Activated CD8-positive, alpha-beta memory T cell treated with anti-CD3 and anti-CD28 coated beads for 1 hour (primary cell): ENCODE results near the gene ATP1A1.

Experiments
- DNase-seq, 2 donors: peaks; one replicate each; pipeline ENCODE4 v3.0.0-alpha.2; 2020; ENCODE audit warnings: low read depth in 1 of 2; ENCODE audit errors: extremely low read depth in 1 of 2

Gene ATP1A1

DNA sequence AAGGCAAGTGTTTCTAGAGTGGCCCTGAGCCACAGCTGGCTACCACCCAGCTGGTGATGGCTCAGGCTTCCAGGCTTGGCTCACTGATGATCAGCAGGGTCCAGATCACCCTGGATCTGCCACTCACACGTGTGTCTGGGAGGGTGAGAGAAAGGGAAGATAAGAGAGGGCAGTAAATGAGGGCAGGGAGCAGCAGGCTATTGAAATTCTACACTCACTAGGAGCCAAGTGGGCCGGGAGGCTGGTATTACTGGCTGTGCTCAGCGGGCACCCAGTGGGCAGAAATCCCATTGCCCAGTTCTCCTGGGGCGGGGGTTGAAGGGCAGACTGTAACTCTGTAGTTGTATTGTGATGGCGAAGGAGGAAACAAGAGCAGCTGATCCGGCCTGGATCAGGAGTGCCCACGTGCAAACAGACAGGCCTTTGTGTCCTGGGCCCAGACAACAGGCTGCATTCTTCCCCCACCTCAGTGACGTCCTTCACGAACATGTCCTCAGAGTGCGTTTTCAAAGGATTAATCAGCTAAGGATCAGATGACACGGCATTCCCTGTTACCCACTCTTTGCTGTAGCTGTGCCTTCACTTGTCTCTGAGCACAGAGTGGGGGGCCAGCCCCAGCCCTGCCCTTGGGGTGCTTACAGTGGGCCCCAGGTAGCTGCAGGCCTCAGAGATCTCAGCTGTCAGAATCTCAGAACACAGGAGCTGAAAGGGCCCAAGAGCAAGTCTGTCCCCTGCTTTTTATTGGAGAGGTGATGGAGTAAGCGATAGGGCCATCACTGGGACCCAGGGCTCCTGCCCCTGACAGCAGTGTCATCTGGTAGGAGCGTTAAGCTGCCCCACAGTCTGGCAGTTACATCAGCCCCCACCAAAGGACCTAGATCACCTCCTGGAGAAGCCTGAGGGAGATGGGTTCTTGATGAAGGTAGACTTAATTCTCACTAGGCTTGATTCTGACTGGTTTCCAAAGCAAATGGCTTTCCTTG lies 60.5 kb downstream of the ATP1A1 start:
- no peak for DNase-seq

DNA sequence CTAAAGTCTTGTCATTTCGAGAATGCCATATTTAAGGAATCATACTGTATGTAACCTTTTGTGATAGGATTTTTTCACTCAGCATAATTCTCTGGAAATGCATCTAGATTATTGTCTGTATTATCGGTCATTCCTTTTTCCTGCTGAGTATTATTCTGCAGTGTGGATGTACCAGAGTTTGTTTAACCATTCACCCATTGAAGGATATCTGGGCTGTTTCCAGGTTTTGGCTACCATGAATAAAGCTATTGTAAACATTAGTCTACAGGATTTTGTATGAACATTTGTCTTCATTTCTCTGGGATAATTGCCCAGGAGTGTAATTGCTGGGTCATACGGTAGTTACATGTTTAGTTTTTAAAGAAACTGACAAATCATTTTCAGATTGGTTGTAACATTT lies 61.8 kb downstream of the ATP1A1 start:
- DNase-seq = no peak

DNA sequence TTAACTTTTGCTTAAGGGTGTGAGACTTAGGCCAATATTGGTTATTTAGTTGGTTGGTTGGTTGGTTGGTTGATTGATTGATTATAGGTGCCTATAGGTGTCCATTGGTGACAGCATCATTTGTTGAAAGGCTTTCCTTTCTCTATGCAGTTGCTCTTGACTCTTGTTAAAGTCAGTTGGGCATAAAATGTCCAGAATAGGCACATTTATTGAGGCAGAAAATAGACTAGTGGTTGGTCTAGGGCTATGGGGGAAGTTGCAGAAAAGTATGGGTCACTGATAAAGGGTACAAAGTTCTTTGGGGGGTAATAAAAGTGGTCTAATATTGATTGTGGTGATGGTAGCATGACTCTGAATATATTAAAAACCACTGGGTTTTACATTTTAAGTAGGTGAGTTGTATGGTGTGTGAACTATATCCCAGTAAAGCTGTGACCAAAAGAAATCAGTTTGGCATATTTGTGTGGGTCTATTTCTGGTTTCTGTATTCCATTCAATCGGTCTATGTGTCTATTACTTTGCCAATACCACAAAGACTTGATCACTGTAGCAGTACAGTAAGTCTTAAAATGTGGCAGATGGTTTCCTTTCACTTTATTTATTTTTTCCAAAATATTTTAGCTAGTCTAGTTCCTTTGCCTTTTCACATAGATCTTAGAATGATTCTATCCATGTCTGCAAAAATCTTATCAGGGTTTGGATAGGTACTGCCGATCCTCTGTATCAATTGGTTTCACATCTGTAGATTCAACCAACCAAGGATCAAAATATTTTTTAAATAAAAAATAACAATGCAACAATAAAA lies 63.0 kb downstream of the ATP1A1 start:
- DNase-seq = no peak

DNA sequence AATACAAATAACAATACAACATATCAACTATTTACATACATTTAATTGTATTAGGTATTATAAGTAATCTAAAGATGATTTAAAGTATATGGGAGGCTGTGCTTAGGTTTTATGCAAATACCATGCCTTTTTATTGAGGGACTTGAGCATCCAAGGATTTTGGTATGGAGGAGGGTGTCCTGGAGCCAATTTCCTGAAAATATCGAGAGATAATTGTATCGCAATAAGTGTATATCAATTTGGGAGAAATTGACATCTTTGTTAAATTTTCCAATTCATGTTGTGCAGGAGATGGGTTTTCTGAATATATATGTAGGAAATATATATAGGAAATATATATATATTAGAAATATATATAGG lies 63.5 kb downstream of the ATP1A1 start:
- DNase-seq = no peak

DNA sequence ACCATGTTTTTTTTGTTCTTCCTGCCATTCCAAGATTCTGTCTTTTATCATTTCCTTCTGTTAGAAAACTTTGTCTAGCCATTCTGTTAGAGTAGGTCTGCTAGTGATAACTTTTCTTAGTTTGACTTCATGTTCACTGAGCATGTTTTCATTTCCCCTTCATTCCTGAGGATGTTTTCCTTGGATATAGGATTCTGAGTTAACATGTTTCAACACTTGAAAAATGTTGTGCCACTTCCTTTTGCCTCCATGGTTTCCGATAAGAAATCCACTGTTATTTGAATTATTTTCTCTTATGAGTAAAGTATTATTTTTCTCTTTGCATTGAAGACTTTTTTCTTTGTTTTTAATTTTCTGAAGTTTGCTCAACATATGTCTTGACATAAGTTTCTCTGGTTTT lies 66.7 kb downstream of the ATP1A1 start:
- DNase-seq = no peak

DNA sequence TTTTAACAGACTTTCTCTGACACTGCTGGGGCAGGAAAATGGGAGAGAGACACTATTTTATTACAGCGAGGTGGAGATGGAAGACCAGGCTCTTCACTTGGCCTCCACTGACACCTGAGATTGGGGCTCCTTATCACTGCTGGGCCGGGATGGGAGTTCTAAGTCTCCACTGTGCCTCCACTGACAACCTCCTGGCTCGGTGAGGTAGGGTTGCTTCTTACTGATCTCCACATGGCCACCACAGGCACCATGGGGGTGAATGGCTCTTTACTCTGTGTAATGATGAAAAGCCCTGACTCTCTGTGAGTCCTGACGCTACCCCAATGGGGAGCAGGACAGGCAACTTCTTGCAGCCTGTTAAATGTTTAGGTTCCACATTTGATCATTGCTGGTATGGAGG lies 67.7 kb downstream of the ATP1A1 start:
- no peak for DNase-seq

DNA sequence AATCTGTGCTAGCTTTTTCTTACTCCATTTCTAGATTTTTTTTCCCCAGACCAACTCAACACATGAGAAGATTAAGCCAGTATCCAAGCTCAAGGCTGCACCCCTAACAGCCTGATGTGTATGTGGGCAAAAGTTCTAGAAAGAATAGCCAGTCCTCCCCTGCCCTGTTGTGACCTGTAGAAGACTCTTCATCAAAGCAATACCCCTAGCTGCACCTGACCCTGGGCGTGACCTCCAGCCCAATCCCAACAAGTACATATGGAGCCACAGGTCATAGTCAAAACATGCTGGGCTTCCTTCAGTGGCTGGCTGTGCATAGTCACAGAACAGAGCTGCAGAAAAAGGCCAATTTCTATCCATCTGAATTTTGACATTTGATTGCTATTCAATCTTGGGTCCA lies 72.5 kb downstream of the ATP1A1 start:
- DNase-seq = no peak

DNA sequence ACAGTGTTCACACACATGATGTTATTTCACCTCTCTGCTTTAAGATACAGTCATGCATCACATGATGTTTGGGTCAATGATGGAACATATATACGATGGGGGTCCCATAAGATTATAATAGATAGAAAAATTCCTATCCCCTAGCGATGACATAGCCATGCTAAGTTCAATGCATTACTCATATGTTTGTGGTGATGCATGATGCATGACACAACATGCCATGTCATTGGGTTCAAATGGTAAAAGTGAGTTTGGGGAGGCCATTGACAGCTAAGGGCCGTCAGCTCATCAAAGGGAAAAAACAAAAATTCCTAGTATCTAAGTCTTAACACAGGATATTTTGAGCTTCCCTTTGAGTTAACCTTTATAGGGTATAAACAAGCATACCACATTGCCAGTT lies 73.6 kb downstream of the ATP1A1 start:
- no peak for DNase-seq

DNA sequence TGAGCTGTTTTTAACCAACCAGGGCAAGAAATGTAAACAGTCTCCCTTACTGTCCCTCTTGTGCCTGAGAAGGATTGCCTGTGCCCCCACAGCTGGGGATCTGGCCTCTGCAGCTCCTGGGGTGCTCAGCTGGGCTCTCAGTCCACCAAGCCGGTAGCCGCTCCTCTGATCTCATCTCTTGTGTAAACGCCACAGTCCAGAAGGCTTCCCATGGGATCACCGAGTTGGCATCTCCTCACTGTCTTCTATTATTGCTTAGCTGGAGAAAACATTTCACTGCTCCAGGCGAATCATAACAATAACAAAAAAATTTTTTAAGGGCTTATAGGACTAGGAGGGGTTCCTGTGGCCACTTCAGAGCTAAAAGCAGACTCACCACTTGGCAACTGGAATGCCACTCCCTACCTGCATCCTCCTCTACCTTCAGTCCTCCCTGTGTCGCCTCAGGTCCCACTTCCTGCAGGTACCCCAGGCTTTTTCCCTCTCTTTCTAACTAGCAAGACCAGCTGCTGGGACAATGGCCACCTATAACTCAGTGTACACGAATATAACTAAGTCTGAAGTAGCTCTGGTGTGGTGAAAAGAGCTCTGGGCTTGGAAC lies 75.8 kb downstream of the ATP1A1 start:
- no peak for DNase-seq

DNA sequence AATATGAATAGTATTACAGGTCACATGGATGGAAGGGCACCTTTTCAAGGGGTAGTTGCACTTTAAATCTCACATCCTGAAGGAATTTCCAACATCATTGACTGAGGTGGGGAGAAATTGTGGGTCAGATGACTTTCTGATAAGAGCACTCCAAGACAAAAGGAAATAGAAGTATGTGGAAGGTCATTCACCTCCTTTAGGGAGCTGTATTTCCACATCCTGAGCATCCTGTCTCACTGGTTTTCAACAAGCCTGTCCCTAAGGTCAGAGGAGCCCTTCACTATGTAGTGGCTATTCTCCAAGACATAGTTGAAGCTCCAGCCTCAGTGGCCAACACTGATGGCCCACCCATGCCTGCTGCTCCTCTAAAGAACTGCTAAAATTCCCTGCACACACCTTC lies 76.5 kb downstream of the ATP1A1 start:
- no peak for DNase-seq

DNA sequence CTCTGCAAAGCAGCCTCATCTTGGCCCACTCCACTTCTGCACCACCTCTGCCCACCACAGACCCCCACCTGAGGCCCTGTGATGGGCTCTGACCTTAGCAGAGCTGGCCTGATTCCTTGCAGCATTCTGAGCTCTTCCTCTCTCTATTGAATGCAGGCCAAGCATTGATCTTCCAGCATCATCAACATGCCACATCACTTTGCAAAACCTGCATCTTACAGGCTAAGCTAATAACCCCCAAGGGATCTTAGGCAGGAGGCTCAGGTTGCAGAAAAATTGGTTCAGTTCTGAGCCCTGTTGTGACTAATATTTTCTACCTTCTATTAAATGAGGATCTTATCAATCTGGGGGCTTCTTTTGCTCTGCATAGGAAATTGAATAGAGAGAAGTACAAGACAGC lies 78.7 kb downstream of the ATP1A1 start:
- DNase-seq = no peak

DNA sequence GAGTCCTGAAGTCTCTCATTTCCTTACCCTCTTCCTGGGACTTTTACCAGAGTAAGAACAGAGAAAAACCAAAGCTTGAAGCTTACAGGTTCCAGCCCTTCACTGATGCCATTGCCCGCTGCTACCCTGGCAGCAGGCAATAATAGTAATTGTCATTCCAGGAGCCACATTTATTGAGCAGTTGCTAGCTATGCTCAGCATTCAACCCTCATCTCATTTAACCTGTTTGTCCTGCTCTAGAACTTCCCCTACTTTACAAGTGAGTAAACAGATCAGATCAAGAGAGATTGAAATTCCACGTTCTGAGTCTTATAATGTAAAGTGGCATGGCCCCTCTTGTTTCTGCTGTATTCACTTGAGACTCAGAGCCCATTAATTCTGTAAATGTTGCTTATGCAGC lies 80.4 kb downstream of the ATP1A1 start:
- DNase-seq = no peak

DNA sequence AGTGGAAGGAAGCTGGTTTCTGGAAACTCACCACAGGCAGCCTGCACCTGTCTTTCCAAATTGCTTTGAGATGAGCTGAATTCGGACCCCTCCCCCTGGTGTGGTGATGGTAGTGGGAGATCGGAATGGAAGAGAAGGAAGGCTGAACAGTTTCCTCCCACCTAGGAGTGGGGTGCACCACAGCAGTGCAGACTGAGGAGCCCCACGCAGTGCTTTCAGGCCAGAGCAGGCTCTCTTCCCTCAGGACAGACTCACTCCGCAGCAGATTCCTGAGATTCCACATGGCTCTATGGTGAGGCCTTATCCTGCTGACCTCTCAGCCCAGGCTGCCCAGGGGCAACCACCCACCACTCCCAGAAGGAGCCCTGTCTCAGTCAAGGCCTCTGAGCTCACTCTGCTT lies 80.9 kb downstream of the ATP1A1 start:
- DNase-seq = no peak
